Measurements from ENCODE around the gene LEPROT. TPM values are rescaled to one million over a fixed set of nuclear protein-coding genes. Genes with fewer than 3 reads are reported as not detected.
"Not testable (repeated sequence)": the region's sequence is repeated elsewhere in the genome, so short reads cannot be mapped to it uniquely, and the experiment has no call there.

LEPROT gene
- total RNA-seq, result 67.6 TPM

GRCh38 chr1:65420590-65421350 is at the start of gene LEPROT, which contains the start of gene LEPR:
LEPROT (plus strand) TSS chr1:65420668; CDS start chr1:65420725, 57 bp downstream.
LEPR (plus strand) TSS chr1:65420668; CDS start chr1:65565566, 144,898 bp downstream.
- DNase-seq (ENCODE audit: low spot score), result no peak

GRCh38 chr1:65371544-65371943 is 48.9 kb upstream of the LEPROT start:
- no peak for DNase-seq (ENCODE audit: low spot score)

GRCh38 chr1:65372557-65372956 is 47.9 kb upstream of the LEPROT start:
- DNase-seq (ENCODE audit: low spot score), result no peak

DNA sequence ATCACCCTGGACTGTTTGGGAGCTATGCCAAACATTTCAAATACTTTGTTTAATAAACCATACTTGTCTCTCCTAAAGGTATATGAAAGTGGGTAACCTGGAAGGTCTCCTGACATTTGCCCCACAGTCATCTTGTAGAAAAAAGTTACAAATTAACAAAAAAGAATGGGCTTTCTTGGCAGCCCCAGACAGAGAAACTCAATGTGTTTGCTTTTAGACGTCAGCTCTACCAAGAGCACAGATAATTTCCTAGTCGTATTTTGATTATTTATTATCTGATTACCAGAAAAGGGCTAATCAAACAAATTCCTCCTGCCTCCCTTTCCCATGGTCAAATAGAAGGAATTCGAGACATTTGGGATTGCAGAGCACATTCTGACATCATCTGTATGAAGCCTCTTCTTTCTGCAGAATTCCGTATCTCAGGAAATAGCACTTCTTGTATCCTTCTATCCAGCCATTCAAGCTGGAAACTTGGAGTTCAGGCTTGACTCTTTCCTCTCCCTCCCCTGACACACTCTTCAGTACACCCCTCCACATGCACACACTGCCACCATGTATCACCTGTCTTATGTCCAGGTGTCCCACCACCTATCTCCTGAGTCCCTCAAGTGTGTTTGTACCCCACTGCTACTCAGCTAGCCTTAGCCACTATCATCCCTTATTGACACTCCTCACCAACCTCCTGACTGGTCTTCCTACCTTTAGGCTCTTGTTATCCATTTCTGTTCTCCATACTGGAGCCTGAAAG is 42.8 kb upstream of the LEPROT start:
- DNase-seq (ENCODE audit: low spot score), result no peak

GRCh38 chr1:65378247-65378946 is 42.1 kb upstream of the LEPROT start:
- DNase-seq (ENCODE audit: low spot score), result no peak

DNA sequence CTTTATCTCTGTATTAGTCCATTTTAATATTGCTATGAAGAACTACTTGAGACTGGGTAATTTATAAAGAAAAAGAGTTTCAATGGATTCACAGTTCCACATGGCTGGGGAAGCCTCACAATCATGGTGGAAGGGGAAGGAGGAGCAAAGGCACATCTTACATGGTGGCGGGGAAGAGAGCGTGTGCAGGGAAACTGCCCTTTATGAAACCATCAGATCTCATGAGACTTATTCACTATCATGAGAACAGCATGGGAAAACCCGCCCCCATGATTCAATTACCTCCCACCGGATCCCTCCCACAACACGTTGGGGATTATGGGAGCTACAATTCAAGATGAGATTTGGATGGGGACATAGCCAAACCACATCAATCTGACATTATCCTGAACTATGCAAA is 36.0 kb upstream of the LEPROT start:
- not testable (repeated sequence) for DNase-seq (ENCODE audit: low spot score)

GRCh38 chr1:65386439-65386838 is 34.0 kb upstream of the LEPROT start:
- DNase-seq (ENCODE audit: low spot score), result no peak

GRCh38 chr1:65387821-65388220 is 32.6 kb upstream of the LEPROT start:
- DNase-seq (ENCODE audit: low spot score), result no peak

GRCh38 chr1:65388908-65389695 is 31.4 kb upstream of the LEPROT start:
- no peak for DNase-seq (ENCODE audit: low spot score)

DNA sequence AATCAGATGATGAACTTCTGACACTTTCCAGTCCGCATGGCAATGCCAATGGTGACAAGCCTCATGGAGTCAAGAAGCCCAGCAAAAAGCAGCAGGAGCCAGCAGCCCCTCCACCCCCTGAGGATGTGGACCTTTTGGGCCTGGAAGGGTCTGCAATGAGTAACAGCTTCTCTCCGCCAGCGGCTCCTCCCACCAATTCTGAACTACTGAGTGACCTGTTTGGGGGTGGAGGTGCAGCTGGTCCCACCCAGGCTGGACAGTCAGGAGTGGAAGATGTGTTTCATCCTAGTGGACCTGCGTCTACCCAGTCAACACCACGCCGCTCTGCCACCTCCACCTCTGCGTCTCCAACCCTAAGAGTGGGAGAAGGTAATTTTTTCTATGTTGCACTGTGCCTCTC is 28.0 kb upstream of the LEPROT start:
- no peak for DNase-seq (ENCODE audit: low spot score)

- DNase-seq (ENCODE audit: low spot score), result no peak
Observed at GRCh38 chr1:65393347-65393746, 27.1 kb upstream of the LEPROT start.

DNA sequence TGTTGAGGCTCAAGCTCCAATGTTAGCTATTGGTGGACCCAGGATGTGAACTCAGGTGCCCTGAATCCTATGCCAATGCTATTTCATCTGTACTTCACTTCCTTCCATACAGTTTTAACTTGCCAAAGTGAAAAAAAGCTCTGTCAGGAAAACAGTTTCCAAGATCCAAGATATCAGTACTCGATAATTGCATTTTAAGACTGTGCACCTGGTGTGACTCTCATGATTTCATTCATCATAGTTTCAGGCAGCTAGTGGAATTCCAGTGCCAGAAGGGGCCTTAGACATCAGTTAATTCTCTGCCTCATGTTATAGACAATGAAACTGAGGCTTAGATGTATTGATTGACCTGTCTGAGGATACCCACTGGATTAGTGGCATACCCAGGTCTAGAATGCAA is 26.5 kb upstream of the LEPROT start:
- no peak for DNase-seq (ENCODE audit: low spot score)

DNA sequence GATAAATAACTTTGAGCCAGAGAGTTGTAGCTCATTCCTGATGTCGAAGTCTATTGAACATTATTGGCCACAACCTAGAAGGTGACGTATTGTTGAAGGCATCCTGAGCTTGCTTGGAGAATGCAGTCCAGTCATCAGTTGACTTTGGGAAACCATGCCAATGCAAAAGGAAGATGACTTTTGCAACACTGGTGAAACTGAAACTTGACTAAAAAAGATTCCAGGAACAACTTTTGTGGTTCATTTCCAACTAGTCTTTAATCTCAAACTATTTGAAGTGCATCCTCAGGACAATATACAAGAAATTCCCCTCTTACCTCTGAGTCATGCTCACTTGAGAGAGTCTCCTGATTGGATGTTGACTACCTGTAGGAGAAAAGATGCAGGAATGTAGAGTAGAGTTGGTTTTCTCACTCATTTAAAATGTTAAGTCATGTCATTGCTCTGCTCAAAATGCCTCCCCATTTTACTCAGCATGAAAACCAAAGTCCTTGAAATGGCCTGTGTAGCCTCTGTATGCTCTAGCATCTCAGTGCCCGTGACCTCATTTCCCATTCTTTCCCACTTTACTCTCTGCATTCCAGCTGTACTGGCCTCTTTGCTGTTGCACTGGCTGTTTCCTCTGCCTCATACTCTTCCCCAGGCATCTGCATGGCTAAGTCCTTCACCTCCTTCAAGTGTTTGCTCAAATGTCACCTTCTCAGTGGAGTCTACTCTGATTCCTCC is 24.4 kb upstream of the LEPROT start:
- no peak for DNase-seq (ENCODE audit: low spot score)

DNA sequence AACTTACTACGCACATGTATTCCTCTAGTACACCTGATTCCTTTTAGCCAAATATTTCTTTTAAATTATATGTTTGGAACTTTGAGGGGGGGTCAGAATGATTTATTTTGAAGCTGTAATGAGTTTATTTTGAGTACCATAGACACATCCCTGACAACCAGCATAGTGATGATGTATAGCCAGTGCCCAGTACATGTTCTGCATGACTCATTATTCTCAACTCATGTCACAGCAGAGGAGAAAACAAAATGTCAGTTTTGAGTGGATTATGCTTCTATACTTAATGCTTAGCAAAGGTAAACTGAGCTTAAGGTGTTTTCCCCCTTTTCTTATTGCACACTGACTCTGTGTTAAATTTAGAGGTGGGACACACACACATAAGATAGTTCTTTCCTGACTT is 22.4 kb upstream of the LEPROT start:
- no peak for DNase-seq (ENCODE audit: low spot score)

DNA sequence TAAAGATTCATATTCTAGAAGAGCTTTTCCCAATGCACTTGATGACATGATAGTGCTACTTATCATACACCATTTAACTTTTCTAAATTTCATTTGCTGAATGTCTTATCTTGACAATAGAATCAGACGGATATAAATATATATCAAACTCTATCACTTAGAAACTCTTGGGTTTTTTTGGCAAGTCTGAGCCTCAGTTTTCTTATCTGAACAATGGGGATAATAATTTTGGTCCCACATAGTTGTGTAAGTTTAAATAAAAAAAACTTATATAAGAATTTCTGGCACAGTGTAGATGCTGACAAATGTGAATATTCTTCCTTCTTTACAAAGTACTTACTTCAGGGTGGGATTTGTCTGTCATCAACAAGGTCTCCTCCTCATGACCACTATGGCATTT is 21.5 kb upstream of the LEPROT start:
- DNase-seq (ENCODE audit: low spot score), result no peak

- DNase-seq (ENCODE audit: low spot score), result no peak
Observed at GRCh38 chr1:65401612-65402011, 18.9 kb upstream of the LEPROT start.

DNA sequence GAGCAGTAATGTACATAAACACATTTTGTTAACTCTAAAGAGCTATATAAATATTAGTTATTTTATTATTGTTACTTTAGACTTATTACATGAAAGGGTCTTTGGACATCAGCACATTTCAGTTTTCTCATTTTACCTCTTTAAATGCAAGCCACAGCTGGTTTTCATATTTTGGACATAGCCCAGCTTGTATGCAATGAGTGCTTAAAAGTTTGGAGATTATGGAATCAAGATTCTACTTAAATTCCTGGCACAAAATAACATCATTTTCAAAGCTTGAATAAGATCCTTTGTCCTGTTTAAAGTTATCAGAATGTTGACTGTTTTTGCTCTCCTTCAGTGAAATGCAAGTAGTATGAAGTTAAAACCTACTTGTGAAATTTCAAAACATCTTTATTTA is 15.5 kb upstream of the LEPROT start:
- no peak for DNase-seq (ENCODE audit: low spot score)

GRCh38 chr1:65407877-65408276 is 12.6 kb upstream of the LEPROT start:
- DNase-seq (ENCODE audit: low spot score), result no peak

DNA sequence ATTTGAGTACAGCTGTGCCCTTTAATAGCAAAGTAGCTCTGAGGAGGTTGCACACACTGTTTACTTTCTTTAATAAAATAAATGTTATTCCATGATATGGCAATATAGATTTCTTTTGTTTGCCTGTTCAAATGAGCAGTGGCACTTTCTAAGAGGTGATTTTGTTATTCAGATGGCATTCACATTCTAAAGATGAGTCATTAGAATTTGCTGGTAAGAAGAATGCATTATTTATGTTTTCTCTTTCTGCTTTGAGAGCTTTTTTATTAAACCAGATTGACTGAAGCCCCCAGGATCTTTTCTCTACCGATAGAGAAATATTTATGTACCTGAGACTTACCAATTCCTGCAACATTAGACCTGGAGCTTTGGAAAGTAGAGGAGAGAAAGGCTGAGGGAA is 11.2 kb upstream of the LEPROT start:
- no peak for DNase-seq (ENCODE audit: low spot score)

GRCh38 chr1:65409816-65410326 is 10.6 kb upstream of the LEPROT start:
- no peak for DNase-seq (ENCODE audit: low spot score)
